Activated CD8-positive, alpha-beta memory T cell treated with anti-CD3 and anti-CD28 coated beads, Interleukin-2, amount 50 U/mL, for 4 hours (primary cell): Measurements from ENCODE around the gene TBC1D7.
"Not testable (repeated sequence)": the region's sequence is repeated elsewhere in the genome, so short reads cannot be mapped to it uniquely, and the experiment has no call there.

Source experiments
- DNase-seq: peaks from one replicate; pipeline ENCODE4 v3.0.0-alpha.2; 2020

TBC1D7 gene

GRCh38 chr6:13355999-13356785, 27.9 kb upstream of the TBC1D7 start:
- no peak for DNase-seq

- no peak for DNase-seq
Observed at GRCh38 chr6:13355043-13355945, 27.0 kb upstream of the TBC1D7 start.

GRCh38 chr6:13354331-13355042, 26.1 kb upstream of the TBC1D7 start:
- DNase-seq: no peak

- no peak for DNase-seq
Observed at GRCh38 chr6:13352165-13352564, 23.8 kb upstream of the TBC1D7 start.

GRCh38 chr6:13351271-13351670, 22.9 kb upstream of the TBC1D7 start:
- DNase-seq: no peak

- DNase-seq: no peak
Observed at GRCh38 chr6:13349811-13350506, 21.6 kb upstream of the TBC1D7 start.

- no peak for DNase-seq
Observed at GRCh38 chr6:13348334-13349113, 20.2 kb upstream of the TBC1D7 start.

- no peak for DNase-seq
Observed at GRCh38 chr6:13346245-13346644, 17.9 kb upstream of the TBC1D7 start.

- DNase-seq: no peak
Observed at GRCh38 chr6:13342414-13343019, 14.2 kb upstream of the TBC1D7 start.

GRCh38 chr6:13339863-13340630, 11.7 kb upstream of the TBC1D7 start:
- DNase-seq: no peak

GRCh38 chr6:13338038-13338437, 9.7 kb upstream of the TBC1D7 start:
- no peak for DNase-seq

GRCh38 chr6:13336553-13336952, 8.2 kb upstream of the TBC1D7 start:
- peak; percentile 74 for DNase-seq

GRCh38 chr6:13334953-13335352, 6.6 kb upstream of the TBC1D7 start:
- no peak for DNase-seq

- no peak for DNase-seq
Observed at GRCh38 chr6:13332349-13332706, 4.0 kb upstream of the TBC1D7 start.

GRCh38 chr6:13331516-13332348, 3.4 kb upstream of the TBC1D7 start:
- DNase-seq: no peak

GRCh38 chr6:13328875-13329183, 492 bp upstream of the TBC1D7 start:
- DNase-seq: no peak

- DNase-seq: no peak
Observed at GRCh38 chr6:13327691-13328075, 654 bp downstream of the TBC1D7 start.

- not testable (repeated sequence) for DNase-seq
Observed at GRCh38 chr6:13326031-13326586, 2.2 kb downstream of the TBC1D7 start.

GRCh38 chr6:13319891-13320564, 8.3 kb downstream of the TBC1D7 start:
- DNase-seq: no peak
